Measurements from ENCODE around the gene IPCEF1. TPM values are rescaled to one million over a fixed set of nuclear protein-coding genes. Genes with fewer than 3 reads are reported as not detected.
A peak's percentile ranks its signal among the peaks of the same experiment; 100 is the strongest.

IPCEF1 gene
- total RNA-seq, 1 experiment from 2014 or later: 0.48 TPM

- Mint-ChIP-seq H3K27me3 (ENCODE audit: low read depth) (no peaks in the 10 kb centered on the region), H3K27ac (peak overlapping the region; percentile 90 to 99 (median 96)), H3K36me3 (ENCODE audit: insufficient read depth in 1 of 3, low read depth in 3 of 3) (no peaks in the 10 kb centered on the region; a peak in 1 of 7 replicates), H3K4me3 (peak overlapping the region; percentile 52 to 72), H3K4me1 (peaks cover 49 to 62% of the 10 kb centered on the region in 2 experiments), H3K9me3 (no peaks in the 10 kb centered on the region; a peak in 1 of 5 replicates)
- no peak overlapping the region for H2AK5ac ChIP-seq (ENCODE audit: insufficient read length, low read length)
- TF ChIP-seq CTCF (conservative IDR thresholded peaks at IDR 0.05): no peak
- H2BK20ac ChIP-seq (ENCODE audit: low read depth, low read length, poor library complexity, severe bottlenecking): no peak overlapping the region
- H4K20me1 ChIP-seq (ENCODE audit: control insufficient read depth, insufficient read depth, insufficient read length): no peaks in the 10 kb centered on the region
- H3K56ac ChIP-seq (ENCODE audit: insufficient read length, low read depth, low read length): no peak overlapping the region
- H3K79me2 ChIP-seq (ENCODE audit: insufficient read depth, low read length): no peaks in the 10 kb centered on the region
- no peak overlapping the region for H3K9ac ChIP-seq (ENCODE audit: extremely low read depth, insufficient read length, low read length)
- no peak overlapping the region for H2BK5ac ChIP-seq (ENCODE audit: insufficient read length, low read length)
- H2BK120ac ChIP-seq (ENCODE audit: low read depth, low read length, poor library complexity, severe bottlenecking): no peak overlapping the region
- H3K4me1 ChIP-seq (ENCODE audit: insufficient read depth, low read length): peaks cover 12% of the 10 kb centered on the region; the same call in 1 of the 2 replicates
- WGBS (ENCODE audit: extremely low coverage, insufficient read length, low lambda C conversion rate): no CpG with 5 or more reads among the region's 12 CpGs
- no peak overlapping the region for H4K8ac ChIP-seq (replicated peaks; ENCODE audit: insufficient read length, low read depth, low read length)
- H3K14ac ChIP-seq (ENCODE audit: insufficient read depth, low read length): no peak overlapping the region
- H3K23ac ChIP-seq (ENCODE audit: insufficient read length, low read depth, low read length): no peak overlapping the region
- no peak overlapping the region for H2BK12ac ChIP-seq (ENCODE audit: insufficient read length, low read depth, low read length)
- no peak overlapping the region for H3T11ph ChIP-seq (ENCODE audit: low read length)
- H3K4ac ChIP-seq (ENCODE audit: low read depth, low read length): no peak overlapping the region
- H3K27me3 ChIP-seq (ENCODE audit: insufficient read depth, low read length): no peaks in the 10 kb centered on the region
- no peak overlapping the region for H4K91ac ChIP-seq (ENCODE audit: insufficient read length, low read depth, low read length)
- H3K27ac ChIP-seq (ENCODE audit: insufficient read length, low read depth, low read length): peak overlapping the region; percentile 27
- H3K23me2 ChIP-seq (ENCODE audit: insufficient read length, low read depth, low read length, poor library complexity, severe bottlenecking): no peaks in the 10 kb centered on the region
- H2AFZ ChIP-seq (ENCODE audit: low read length): peak overlapping the region; percentile 9
- no peak overlapping the region for H4K5ac ChIP-seq (ENCODE audit: insufficient read length, low read depth, low read length)
- no peak for DNase-seq
- H3K79me1 ChIP-seq (ENCODE audit: insufficient read depth, low read depth, low read length, poor library complexity, severe bottlenecking): no peaks in the 10 kb centered on the region
- peak overlapping the region; percentile 51 for H3K4me2 ChIP-seq (ENCODE audit: insufficient read depth, insufficient read length, low read length)
- no peak overlapping the region for H3K18ac ChIP-seq (ENCODE audit: insufficient read length, low read depth, low read length)
- H3K9me3 ChIP-seq (ENCODE audit: control insufficient read depth, low read depth, low read length): no peaks in the 10 kb centered on the region
- no peak overlapping the region for H2BK15ac ChIP-seq (ENCODE audit: low read depth, low read length)
Observed at GRCh38 chr6:154247119-154247861, 109.3 kb downstream of the IPCEF1 start.

Data from H9 (cell line).